ENCODE results near the gene TMEM87A.
A peak's percentile ranks its signal among the peaks of the same experiment; 100 is the strongest.
"Not testable (repeated sequence)": the region's sequence is repeated elsewhere in the genome, so short reads cannot be mapped to it uniquely, and the experiment has no call there.

Gene TMEM87A

GRCh38 chr15:42273900-42274701, 868 bp upstream of the TMEM87A start:
- DNase-seq (ENCODE audit: low read depth, low spot score): peak; percentile 17

GRCh38 chr15:42270996-42271395, 2.2 kb downstream of the TMEM87A start:
- no peak for DNase-seq (ENCODE audit: low read depth, low spot score)

GRCh38 chr15:42270551-42270950, 2.7 kb downstream of the TMEM87A start:
- DNase-seq (ENCODE audit: low read depth, low spot score): no peak

GRCh38 chr15:42267286-42267685, 5.9 kb downstream of the TMEM87A start:
- no peak for DNase-seq (ENCODE audit: low read depth, low spot score)

GRCh38 chr15:42264795-42265194, 8.4 kb downstream of the TMEM87A start:
- DNase-seq (ENCODE audit: low read depth, low spot score): no peak

GRCh38 chr15:42253300-42253699, 19.9 kb downstream of the TMEM87A start:
- DNase-seq (ENCODE audit: low read depth, low spot score): no peak

GRCh38 chr15:42240823-42241222, 32.4 kb downstream of the TMEM87A start:
- no peak for DNase-seq (ENCODE audit: low read depth, low spot score)

- no peak for DNase-seq (ENCODE audit: low read depth, low spot score)
Observed at GRCh38 chr15:42239528-42240182, 33.6 kb downstream of the TMEM87A start.

GRCh38 chr15:42233107-42233506, 40.1 kb downstream of the TMEM87A start:
- DNase-seq (ENCODE audit: low read depth, low spot score): no peak

GRCh38 chr15:42232606-42233005, 40.6 kb downstream of the TMEM87A start:
- DNase-seq (ENCODE audit: low read depth, low spot score): no peak

GRCh38 chr15:42231088-42231487, 42.1 kb downstream of the TMEM87A start:
- no peak for DNase-seq (ENCODE audit: low read depth, low spot score)

- not testable (repeated sequence) for DNase-seq (ENCODE audit: low read depth, low spot score)
Observed at GRCh38 chr15:42228981-42229380, 44.3 kb downstream of the TMEM87A start.

GRCh38 chr15:42228036-42228435, 45.2 kb downstream of the TMEM87A start:
- DNase-seq (ENCODE audit: low read depth, low spot score): no peak

- DNase-seq (ENCODE audit: low read depth, low spot score): no peak
Observed at GRCh38 chr15:42226648-42227047, 46.6 kb downstream of the TMEM87A start.

GRCh38 chr15:42220216-42220615, 53.0 kb downstream of the TMEM87A start:
- no peak for DNase-seq (ENCODE audit: low read depth, low spot score)

- no peak for DNase-seq (ENCODE audit: low read depth, low spot score)
Observed at GRCh38 chr15:42218953-42219592, 54.2 kb downstream of the TMEM87A start.

- DNase-seq (ENCODE audit: low read depth, low spot score): no peak
Observed at GRCh38 chr15:42217568-42217967, 55.7 kb downstream of the TMEM87A start.

- no peak for DNase-seq (ENCODE audit: low read depth, low spot score)
Observed at GRCh38 chr15:42215913-42216829, 57.1 kb downstream of the TMEM87A start.

- no peak for DNase-seq (ENCODE audit: low read depth, low spot score)
Observed at GRCh38 chr15:42214600-42214999, 58.6 kb downstream of the TMEM87A start.

GRCh38 chr15:42213511-42213910, 59.7 kb downstream of the TMEM87A start:
- DNase-seq (ENCODE audit: low read depth, low spot score): no peak

GRCh38 chr15:42210696-42211095, 62.5 kb downstream of the TMEM87A start:
- DNase-seq (ENCODE audit: low read depth, low spot score): no peak
